ENCODE results near the gene TSC22D2.

Gene TSC22D2

GRCh38 chr3:150412561-150413231 lies 4.6 kb downstream of the TSC22D2 start:
- no peak for DNase-seq (ENCODE audit: low read depth)

GRCh38 chr3:150414258-150414657 lies 6.2 kb downstream of the TSC22D2 start:
- DNase-seq (ENCODE audit: low read depth), result no peak

DNA sequence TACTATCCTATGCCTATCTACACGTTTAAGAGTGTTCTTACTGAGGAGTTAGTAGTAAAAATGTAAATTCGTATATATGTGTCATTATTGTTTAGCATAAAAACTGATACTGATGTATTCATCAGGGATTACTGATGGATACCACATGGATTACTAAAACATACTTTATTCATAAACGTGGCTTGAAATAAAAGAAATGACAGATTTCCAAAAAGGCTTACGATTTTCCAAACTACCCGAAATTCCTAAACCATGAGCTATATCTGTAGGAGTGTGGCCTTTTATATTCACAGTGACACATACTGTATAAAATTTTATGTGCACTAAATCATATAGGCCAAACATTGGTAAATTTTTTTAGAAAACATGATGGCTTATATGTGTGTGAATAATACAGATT lies 6.9 kb downstream of the TSC22D2 start:
- DNase-seq (ENCODE audit: low read depth), result no peak

DNA sequence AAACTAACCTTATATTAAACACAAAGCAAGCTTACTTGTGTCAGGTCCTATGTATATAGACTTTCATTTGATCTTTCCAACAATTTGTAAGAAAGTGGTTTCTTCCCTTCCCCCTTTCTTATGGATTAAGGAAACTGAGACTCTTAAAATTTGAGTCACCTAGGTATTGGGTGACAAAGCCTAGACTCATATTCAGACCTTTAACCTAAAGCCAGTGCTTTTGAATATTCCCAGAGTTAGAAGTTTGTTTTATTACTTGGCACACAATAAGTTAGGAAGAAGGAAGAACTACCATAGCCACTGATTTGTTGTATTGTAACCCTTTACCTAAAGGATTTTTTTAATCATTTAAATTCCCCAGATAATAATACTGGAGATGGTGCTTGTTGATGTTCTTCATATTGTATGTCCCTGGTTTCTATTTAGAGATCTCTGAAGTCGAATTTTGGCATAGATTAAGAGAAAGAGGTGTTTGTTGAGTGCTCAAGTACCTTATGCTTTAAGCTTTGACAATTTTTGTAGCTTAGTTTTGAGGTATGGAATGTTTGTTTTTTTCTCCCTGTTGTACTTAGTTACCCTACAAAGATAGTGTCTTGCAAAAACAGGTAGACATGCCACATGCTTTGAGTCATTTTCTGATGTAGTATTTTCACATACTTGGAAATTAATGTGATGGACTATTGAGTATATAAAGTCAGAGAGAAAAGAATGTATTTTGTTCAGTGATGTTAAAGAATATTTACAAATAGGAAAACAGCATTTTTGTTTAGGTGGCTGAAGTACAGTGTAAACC lies 11.2 kb downstream of the TSC22D2 start:
- DNase-seq (ENCODE audit: low read depth), result no peak

DNA sequence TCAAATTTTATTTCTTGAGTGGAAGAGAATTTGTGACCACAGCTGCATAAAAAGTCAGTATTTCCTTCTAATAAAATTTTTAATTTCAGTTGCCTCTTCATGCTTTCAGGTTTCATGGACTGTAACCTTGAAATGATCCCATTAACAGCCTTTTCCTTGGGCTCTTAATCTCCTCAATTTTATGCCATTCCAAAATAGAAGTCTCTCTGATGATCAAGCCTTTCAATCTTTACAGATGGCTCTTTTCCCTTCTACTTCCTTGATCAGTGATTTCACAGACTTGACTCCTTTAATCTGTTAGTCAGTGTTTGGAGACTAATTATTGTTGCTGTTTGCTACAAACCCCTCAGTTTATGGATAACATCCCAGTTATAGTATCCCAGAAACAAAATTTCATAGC lies 11.9 kb downstream of the TSC22D2 start:
- DNase-seq (ENCODE audit: low read depth), result no peak

GRCh38 chr3:150421256-150421655 lies 13.2 kb downstream of the TSC22D2 start:
- DNase-seq (ENCODE audit: low read depth), result no peak

- DNase-seq (ENCODE audit: low read depth), result no peak
Observed at GRCh38 chr3:150421799-150422548, 13.9 kb downstream of the TSC22D2 start.

- no peak for DNase-seq (ENCODE audit: low read depth)
Observed at GRCh38 chr3:150422907-150423306, 14.8 kb downstream of the TSC22D2 start.

DNA sequence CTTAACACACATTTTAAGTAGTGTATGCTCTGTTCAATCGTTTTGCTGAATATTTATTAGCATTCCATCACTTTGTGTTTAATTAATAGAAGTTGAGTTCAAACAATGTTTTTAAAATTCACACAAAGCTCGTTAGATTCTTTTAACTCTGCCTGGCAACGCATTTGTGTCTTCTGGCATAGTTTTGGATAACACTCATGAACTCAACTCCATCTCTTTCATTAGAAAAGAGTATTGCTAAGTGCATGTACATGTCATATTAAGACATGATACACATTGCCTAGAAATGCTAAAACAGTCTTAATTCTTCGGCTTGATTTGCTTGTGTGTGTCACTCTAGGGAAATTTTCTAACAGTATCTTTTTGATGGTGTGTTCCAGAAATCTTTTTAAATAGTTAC lies 15.7 kb downstream of the TSC22D2 start:
- DNase-seq (ENCODE audit: low read depth), result no peak

GRCh38 chr3:150426292-150426691 lies 18.2 kb downstream of the TSC22D2 start:
- no peak for DNase-seq (ENCODE audit: low read depth)

DNA sequence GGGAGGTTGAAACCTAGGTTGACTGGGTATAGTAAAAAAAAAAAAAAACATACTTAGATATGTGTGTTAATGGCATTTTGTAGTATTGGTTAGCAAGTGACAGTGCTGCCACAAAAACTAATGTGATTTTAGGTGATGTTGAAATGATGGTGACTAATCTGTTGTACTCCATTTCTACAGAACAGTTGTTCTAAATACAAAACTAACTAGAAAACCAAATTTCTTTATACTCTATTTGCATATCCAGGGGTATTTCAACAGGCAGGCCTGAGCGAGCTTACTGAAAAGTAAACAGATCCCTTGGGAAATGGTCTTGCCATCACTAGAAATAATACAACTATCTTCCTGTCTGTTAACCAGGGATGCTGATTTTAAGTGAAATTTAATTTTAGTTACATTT lies 20.5 kb downstream of the TSC22D2 start:
- DNase-seq (ENCODE audit: low read depth), result no peak

DNA sequence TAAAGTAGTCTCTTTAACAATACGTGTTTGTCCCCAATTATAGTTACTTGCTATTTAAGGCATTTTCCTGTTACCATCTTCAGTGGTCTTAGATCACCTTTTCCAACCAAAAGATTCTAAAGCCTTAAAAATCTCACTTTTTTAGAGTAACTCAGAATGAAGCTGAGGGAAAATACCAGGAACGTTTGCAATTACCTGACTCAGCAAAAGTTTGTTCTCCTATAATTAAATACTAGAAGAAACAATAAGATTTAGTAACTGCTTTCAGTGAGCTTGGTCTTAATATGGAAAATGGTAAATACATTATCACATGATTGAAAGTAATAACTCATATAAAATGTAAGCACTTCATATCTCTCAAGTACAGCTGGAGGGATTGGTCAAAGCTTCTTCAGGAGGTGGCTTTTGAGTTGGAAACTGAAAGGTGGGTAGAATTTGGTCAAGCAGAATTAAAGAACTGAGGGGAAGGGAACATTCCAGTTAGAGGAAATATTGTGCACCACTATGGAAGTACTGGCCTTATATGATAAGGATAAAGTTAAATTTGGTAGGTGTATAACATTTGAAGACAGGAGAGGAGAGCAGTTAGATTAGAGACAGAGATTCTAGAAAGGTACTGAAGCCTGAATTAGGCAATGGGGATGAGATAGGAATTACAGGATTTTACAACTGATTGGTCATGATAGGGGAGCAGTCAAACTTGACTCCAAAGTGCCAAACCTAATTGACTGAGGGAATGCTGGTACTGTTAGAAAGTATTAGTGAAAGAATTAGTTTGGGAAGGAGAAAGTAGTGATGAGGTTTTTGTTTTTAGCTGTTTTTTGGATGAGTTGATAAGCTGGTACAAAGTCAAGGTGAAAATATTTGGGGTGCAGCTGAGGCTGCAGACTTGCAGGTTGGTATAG lies 21.9 kb downstream of the TSC22D2 start:
- DNase-seq (ENCODE audit: low read depth), result no peak

GRCh38 chr3:150433347-150433746 lies 25.2 kb downstream of the TSC22D2 start:
- DNase-seq (ENCODE audit: low read depth), result no peak

DNA sequence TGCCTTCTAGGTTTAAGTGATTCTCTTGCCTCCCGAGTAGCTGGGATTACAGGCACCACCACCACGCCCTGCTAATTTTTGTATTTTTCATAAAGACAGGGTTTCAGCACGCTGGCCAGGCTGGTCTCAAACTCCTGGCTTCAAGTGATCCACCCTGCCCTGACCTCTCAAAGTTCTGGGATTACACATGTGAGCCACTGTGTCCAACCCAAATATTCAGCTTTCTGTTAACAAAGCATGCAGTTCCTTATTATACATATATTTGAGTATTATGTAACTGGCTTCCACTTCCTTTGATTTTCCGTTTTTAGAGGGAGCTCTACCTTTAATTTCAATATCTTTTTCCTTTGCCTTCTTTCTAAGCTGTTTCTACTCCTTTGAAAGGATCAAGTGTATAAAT lies 26.1 kb downstream of the TSC22D2 start:
- DNase-seq (ENCODE audit: low read depth), result no peak

DNA sequence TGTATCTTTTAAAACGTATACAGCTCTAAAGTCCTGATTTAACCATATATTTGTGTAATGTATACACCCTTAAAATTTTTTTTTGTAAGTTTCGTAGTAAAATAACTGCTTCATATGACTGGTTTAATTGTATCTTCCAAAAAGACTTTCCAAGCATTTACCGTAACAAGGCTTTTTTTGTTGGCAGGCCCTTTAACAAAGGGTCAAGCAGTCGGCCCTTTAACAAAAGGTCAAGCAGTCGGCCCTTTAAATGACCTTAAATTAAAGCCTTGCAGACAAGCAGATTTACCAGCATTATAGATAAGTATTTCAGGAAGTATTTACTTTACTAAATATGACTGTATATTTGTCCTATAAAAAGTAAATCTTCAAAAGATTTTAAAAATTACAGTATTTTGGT lies 28.1 kb downstream of the TSC22D2 start:
- DNase-seq (ENCODE audit: low read depth), result no peak

- no peak for DNase-seq (ENCODE audit: low read depth)
Observed at GRCh38 chr3:150439657-150440056, 31.6 kb downstream of the TSC22D2 start.

DNA sequence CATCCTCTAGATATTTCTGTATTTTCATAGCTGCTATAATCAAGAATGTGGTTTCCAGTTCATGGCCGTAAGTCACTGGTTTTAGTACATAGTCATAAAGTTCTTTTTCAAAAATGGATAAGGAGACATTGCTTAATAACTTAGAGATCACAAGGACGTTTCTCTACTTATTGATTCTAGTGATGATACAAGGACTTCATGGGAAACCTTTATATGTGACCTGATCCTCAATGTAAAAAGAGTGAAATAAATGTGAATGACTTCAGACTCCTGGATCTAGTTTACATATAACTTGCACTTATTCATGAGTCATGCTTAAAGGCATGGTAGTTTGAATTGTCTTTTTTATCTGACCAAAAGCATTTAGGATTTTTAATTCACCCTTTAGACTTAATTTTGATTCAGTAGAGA lies 35.2 kb downstream of the TSC22D2 start:
- no peak for DNase-seq (ENCODE audit: low read depth)

DNA sequence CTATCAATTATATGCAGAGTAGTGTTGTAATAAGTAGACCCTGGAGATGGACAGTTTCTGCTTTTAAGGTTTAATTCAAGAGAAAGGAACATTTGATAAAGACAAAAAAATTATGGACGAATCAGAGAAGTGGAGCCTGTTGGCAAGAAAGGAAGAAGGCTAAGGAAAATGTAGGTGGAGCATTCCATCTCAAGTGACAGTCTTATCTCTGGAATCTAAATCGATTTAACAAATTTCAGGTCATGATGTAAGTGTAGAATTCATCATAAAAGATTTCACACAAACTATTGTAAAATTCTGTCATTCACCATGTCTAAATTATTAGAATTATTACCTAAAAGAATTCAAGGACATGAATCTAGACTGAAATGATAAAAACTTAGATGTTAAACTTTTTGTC lies 36.3 kb downstream of the TSC22D2 start:
- DNase-seq (ENCODE audit: low read depth), result no peak

DNA sequence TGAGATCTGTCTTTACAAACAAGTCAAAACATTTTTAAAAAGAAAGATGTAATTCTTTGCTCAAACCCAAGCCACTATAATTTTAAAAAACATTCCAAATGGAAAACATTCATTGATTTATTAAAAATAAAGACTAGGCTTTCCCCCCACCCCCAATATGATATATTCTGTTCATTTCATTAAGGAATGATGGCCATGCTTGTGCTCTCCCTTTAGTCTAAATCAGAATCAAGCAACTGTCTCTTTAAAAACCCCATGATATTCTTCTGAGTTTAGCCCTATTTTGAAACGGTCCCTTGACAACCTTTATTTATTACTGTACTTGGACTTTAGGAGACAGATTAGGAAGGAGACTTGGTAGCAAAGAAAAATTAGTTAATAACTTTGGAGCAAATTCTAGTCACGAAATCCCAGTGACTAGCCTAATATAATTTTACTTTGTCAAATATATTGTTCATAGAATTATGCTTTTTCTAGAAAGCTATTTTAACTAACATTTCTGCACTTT lies 38.4 kb downstream of the TSC22D2 start:
- no peak for DNase-seq (ENCODE audit: low read depth)

DNA sequence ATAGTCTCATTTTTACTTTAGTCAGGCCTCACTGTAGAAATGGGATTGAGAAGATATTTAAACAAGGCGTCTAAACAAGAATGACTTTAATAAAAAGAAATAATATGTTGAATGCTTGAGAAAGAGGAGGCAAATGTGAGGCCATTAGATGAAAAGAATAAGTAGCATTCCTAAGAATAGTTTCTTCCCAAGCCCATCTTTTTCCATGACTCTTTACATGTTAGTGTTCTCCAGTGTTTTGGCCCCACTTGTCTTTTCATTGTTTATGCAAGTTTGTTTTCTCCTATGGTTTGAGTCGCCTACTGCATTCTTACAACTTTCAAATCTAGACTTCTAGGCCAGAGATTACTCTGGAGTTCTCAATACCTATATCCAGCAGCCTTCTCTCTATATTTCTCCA lies 39.0 kb downstream of the TSC22D2 start:
- DNase-seq (ENCODE audit: low read depth), result no peak

- no peak for DNase-seq (ENCODE audit: low read depth)
Observed at GRCh38 chr3:150447631-150448465, 39.8 kb downstream of the TSC22D2 start.
